IMR-90 (cell line): ENCODE data around the gene PLEKHA8.

Experiments used
- CTCF ChIP-seq: conservative IDR thresholded peaks from 2 replicates; pipeline ENCODE4 v1.5.1; 2012; ENCODE audit warnings: mild to moderate bottlenecking, low read depth, low read length, improper control_type of control experiment
- RAD21 ChIP-seq: IDR thresholded peaks from 2 replicates; pipeline ENCODE4 v1.6.1; 2012; ENCODE audit warnings: low read length, improper control_type of control experiment
- RCOR1 ChIP-seq: IDR thresholded peaks from 2 replicates; pipeline ENCODE4 v1.6.1; 2012; ENCODE audit warnings: mild to moderate bottlenecking, low read length, improper control_type of control experiment; ENCODE audit not compliant: insufficient replicate concordance
- SMC3 ChIP-seq: fragments of 150-350 bp; IDR thresholded peaks from 2 replicates; pipeline ENCODE4 v1.6.1; 2016; ENCODE audit warnings: low read depth, mild to moderate bottlenecking, antibody characterized with exemption, low read length, moderate library complexity

GRCh38 chr7:29996321-29996720 lies 31.9 kb upstream of the PLEKHA8 start:
- no peak for TF ChIP-seq CTCF
- TF ChIP-seq SMC3: no peak
- no peak for TF ChIP-seq RCOR1
- no peak for TF ChIP-seq RAD21
